ENCODE data around the gene FIGNL2. TPM values are rescaled to one million over a fixed set of nuclear protein-coding genes. Genes with fewer than 3 reads are reported as not detected.

Gene FIGNL2
- total and polyA plus RNA-seq, 9 of the 15 experiments (the other 6 are each of a cell fraction or from before 2014, with no cell fraction given): 0.01 TPM; not detected in 8

- in situ Hi-C loops (cut with MboI) (no loop called here), intact Hi-C loops (cut with micrococcal nuclease) (no loop called here)
- no peak for ATAC-seq
- no peak overlapping the region for H3K9ac ChIP-seq (ENCODE audit: insufficient read depth in 1 of 2, low read depth in 2 of 2, low read length in 2 of 2)
- TF ChIP-seq STAT5A (IDR thresholded peaks at IDR 0.05; ENCODE audit: borderline replicate concordance, low read length): no peak
- no peak for TF ChIP-seq ERF (CRISPR knock-in tag; IDR thresholded peaks at IDR 0.05)
- TF ChIP-seq MEF2D (tag; conservative IDR thresholded peaks at IDR 0.05; ENCODE audit: low read depth): no peak
- no peak for TF ChIP-seq ZNF395 (CRISPR knock-in tag; IDR thresholded peaks at IDR 0.05)
- no peak for TF ChIP-seq EGR1 (conservative IDR thresholded peaks at IDR 0.05)
- TF ChIP-seq DPF2 (IDR thresholded peaks at IDR 0.05): no peak
- TF ChIP-seq MLLT1 (IDR thresholded peaks at IDR 0.05): no peak
- no peak for TF ChIP-seq SIN3A (IDR thresholded peaks at IDR 0.05; ENCODE audit: borderline replicate concordance in 2 of 2, control insufficient read depth in 1 of 2, low read depth in 2 of 2, low read length in 2 of 2)
- TF ChIP-seq MNT (conservative IDR thresholded peaks at IDR 0.05): no peak
- TF ChIP-seq POLR2AphosphoS2 (IDR thresholded peaks at IDR 0.05; ENCODE audit: low read length): no peak
- TF ChIP-seq NELFE (IDR thresholded peaks at IDR 0.05; ENCODE audit: insufficient read depth, insufficient read length): no peak
- H3K4me3 ChIP-seq: no peak overlapping the region
- H3K27ac ChIP-seq (ENCODE audit: extremely low read depth, low read depth, low read length): no peak overlapping the region
- BruUV-seq (replicated peaks): no TSS peak
- FAIRE-seq: no peak
- no peaks in the 10 kb centered on the region for H3K79me2 ChIP-seq (ENCODE audit: control insufficient read depth, insufficient read depth, low read length)
- no peaks in the 10 kb centered on the region for H3K36me3 ChIP-seq (ENCODE audit: control insufficient read depth, insufficient read depth, low read length)
- H3K4me2 ChIP-seq (ENCODE audit: insufficient read depth, low read length): no peak overlapping the region
- no peak for DNase-seq (ENCODE audit: extremely low read depth in 1 of 4, low spot score in 3 of 4)
- H4K20me1 ChIP-seq (replicated peaks; ENCODE audit: control insufficient read depth, insufficient read depth, low read length): peaks cover 9% of the 10 kb centered on the region
- ChIA-PET CTCF (ENCODE audit: low intra/inter-chr PET ratio) (interaction anchor here (0.7 kb wide), 1 partner anchor 790 kb away, joined by 6 read pairs; no protein-coding TSS in a partner anchor), POLR2A (interaction anchor here (0.6 kb wide), 1 partner anchor 576 kb away, joined by 5 read pairs; no protein-coding TSS in a partner anchor)
- H3K9me1 ChIP-seq (ENCODE audit: control insufficient read depth, insufficient read depth, low read length): no peaks in the 10 kb centered on the region
- H3K9me3 ChIP-seq (replicated peaks; ENCODE audit: control insufficient read depth, insufficient read depth, low read depth, low read length): no peaks in the 10 kb centered on the region
- peaks cover 0 to 23% of the 10 kb centered on the region in 2 experiments; a peak in 4 of 5 replicates for H3K4me1 ChIP-seq (replicated peaks in 1 of 2; ENCODE audit: control insufficient read depth in 2 of 2, insufficient read depth in 2 of 2, low read length in 2 of 2)
- no peak overlapping the region for H2AFZ ChIP-seq (ENCODE audit: low read depth, low read length)
- peaks cover 51 to 88% of the 10 kb centered on the region in 2 experiments for H3K27me3 ChIP-seq (ENCODE audit: control insufficient read depth in 2 of 2, insufficient read depth in 2 of 2, low read length in 2 of 2)
- 8% methylated on average over 4 of the region's 4 CpGs for WGBS (ENCODE audit: insufficient coverage, low coverage, missing lambda C conversion rate)
These were observed 17.8 kb upstream of the FIGNL2 start for GRCh38 chr12:51866324-51866723.

All from K562 (cell line).